ENCODE measurements around the gene DOCK10.

GRCh38 chr2:225004597-225004996 is 37.7 kb downstream of the DOCK10 start:
- no peak for TF ChIP-seq CTCF (conservative IDR thresholded peaks at IDR 0.05 in 1 of 2, IDR thresholded peaks at IDR 0.05 in 1 of 2; ENCODE audit: low read depth in 1 of 2, low read length in 2 of 2)
- no peak for TF ChIP-seq EZH2 (IDR thresholded peaks at IDR 0.05; ENCODE audit: low read length, missing control alignments)
